ENCODE measurements around the gene TFR2. TPM values are rescaled to one million over a fixed set of nuclear protein-coding genes. Genes with fewer than 3 reads are reported as not detected.

TFR2 gene
- total RNA-seq, 1 experiment from 2014 or later: 5.7 TPM

- TF ChIP-seq KAT7 (CRISPR knock-in tag; IDR thresholded peaks at IDR 0.05; ENCODE audit: borderline replicate concordance) (no peak), CREM (CRISPR knock-in tag; IDR thresholded peaks at IDR 0.05) (no peak), NR2C2 (CRISPR knock-in tag; IDR thresholded peaks at IDR 0.05) (no peak)
These were observed 573 bp downstream of the TFR2 start (continued) for GRCh38 chr7:100640517-100641440.

- ChIA-PET POLR2A (no interaction called here), CTCF (interaction anchor here (0.6 to 1.6 kb wide), 6 partner anchors 11 to 184 kb away, joined by 3 to 8 read pairs (median 4); partner anchors contain the start of gene MOSPD3)
- H3K27ac Mint-ChIP-seq: no peak overlapping the region
- H3K36me3 Mint-ChIP-seq: no peaks in the 10 kb centered on the region
- no peak overlapping the region for H3K4me3 Mint-ChIP-seq
- no peak for ATAC-seq
- H3K27me3 Mint-ChIP-seq (ENCODE audit: low read depth): peaks cover 8% of the 10 kb centered on the region
- H3K4me1 Mint-ChIP-seq: peaks cover 11% of the 10 kb centered on the region
- TF ChIP-seq FOXJ3 (CRISPR knock-in tag; IDR thresholded peaks at IDR 0.05; ENCODE audit: borderline replicate concordance) (no peak), SP1 (CRISPR knock-in tag; conservative IDR thresholded peaks at IDR 0.05) (no peak), NFYB (CRISPR knock-in tag; conservative IDR thresholded peaks at IDR 0.05; ENCODE audit: low read depth) (no peak), ATF1 (CRISPR knock-in tag; IDR thresholded peaks at IDR 0.05) (no peak), TEAD1 (CRISPR knock-in tag; IDR thresholded peaks at IDR 0.05) (no peak), JAZF1 (CRISPR knock-in tag; IDR thresholded peaks at IDR 0.05) (no peak), MXD4 (CRISPR knock-in tag; IDR thresholded peaks at IDR 0.05; ENCODE audit: borderline replicate concordance) (no peak), ZNF671 (CRISPR knock-in tag; IDR thresholded peaks at IDR 0.05) (no peak), NR1H2 (CRISPR knock-in tag; IDR thresholded peaks at IDR 0.05) (no peak), ESRRA (CRISPR knock-in tag; IDR thresholded peaks at IDR 0.05; ENCODE audit: borderline replicate concordance) (no peak), E2F1 (CRISPR knock-in tag; IDR thresholded peaks at IDR 0.05) (no peak), GABPB1 (CRISPR knock-in tag; IDR thresholded peaks at IDR 0.05) (no peak), USF2 (CRISPR knock-in tag; IDR thresholded peaks at IDR 0.05) (no peak), RELA (CRISPR knock-in tag; IDR thresholded peaks at IDR 0.05; ENCODE audit: borderline replicate concordance) (no peak)
- H3K9me3 Mint-ChIP-seq: no peaks in the 10 kb centered on the region
- no peak for DNase-seq (ENCODE audit: low spot score)
These were observed 1.3 kb downstream of the TFR2 start for GRCh38 chr7:100639995-100640516.

- Mint-ChIP-seq H3K4me1 (peaks cover 3% of the 10 kb centered on the region), H3K27ac (no peak overlapping the region), H3K4me3 (peak overlapping the region; percentile 76), H3K36me3 (no peaks in the 10 kb centered on the region), H3K27me3 (ENCODE audit: low read depth) (peaks cover 41% of the 10 kb centered on the region), H3K9me3 (no peaks in the 10 kb centered on the region)
- ATAC-seq: peak; percentile 40
- POLR2A ChIA-PET: interaction anchor here (0.7 to 1.6 kb wide), 7 partner anchors 21 to 354 kb away, joined by 3 to 12 read pairs (median 3); partner anchors contain the start of genes FBXO24, GNB2, LRCH4 and MOSPD3
- CTCF ChIA-PET: interaction anchor here (0.5 to 4.2 kb wide), 53 partner anchors 9 to 1629 kb away, joined by 3 to 67 read pairs (median 5); partner anchors contain the start of genes ACTL6B, AGFG2, FBXO24 and GNB2
- peak; percentile 67 for DNase-seq (ENCODE audit: low spot score)
- TF ChIP-seq ZNF232 (CRISPR knock-in tag; IDR thresholded peaks at IDR 0.05): 0 out of 2 replicates have a peak, but pooled peaks have one; percentile 52
- peak; percentile 95 for TF ChIP-seq MAX (CRISPR knock-in tag; IDR thresholded peaks at IDR 0.05)
- TF ChIP-seq MYBL2 (CRISPR knock-in tag; IDR thresholded peaks at IDR 0.05): no peak
- TF ChIP-seq TEAD1 (CRISPR knock-in tag; IDR thresholded peaks at IDR 0.05): peak; percentile 65; the same call in 1 of the 2 replicates
- TF ChIP-seq ARID4B (CRISPR knock-in tag; IDR thresholded peaks at IDR 0.05; ENCODE audit: borderline replicate concordance): peak; percentile 81; the same call in 1 of the 2 replicates
- TF ChIP-seq NFYB (CRISPR knock-in tag; conservative IDR thresholded peaks at IDR 0.05; ENCODE audit: low read depth): no peak
- peak; percentile 53; the same call in 1 of the 2 replicates for TF ChIP-seq SP1 (CRISPR knock-in tag; conservative IDR thresholded peaks at IDR 0.05)
- 0 out of 2 replicates have a peak, but pooled peaks have one; percentile 75 for TF ChIP-seq ZBTB43 (CRISPR knock-in tag; IDR thresholded peaks at IDR 0.05)
These were observed 8.2 kb downstream of the TFR2 start for GRCh38 chr7:100632951-100633717.
